HepG2 (cell line): ENCODE data around the gene XRCC5. TPM values are rescaled to one million over a fixed set of nuclear protein-coding genes. Genes with fewer than 3 reads are reported as not detected.
A peak's percentile ranks its signal among the peaks of the same experiment; 100 is the strongest.

Source experiments
- ATAC-seq: fragments of 200-7000 bp; cut with Tn5 transposase; 3 replicates; pipeline ENCODE4 v1.9.1; 2020; ENCODE audit warnings: mild to moderate bottlenecking, moderate library complexity
- BruUV-seq: library from RNA; stranded (reverse); fragments of 400-500 nt; replicated peaks from 2 replicates; lab custom pipeline; 2021; lab: Mats Ljungman, UMichigan
- CTCF ChIA-PET: fragments of 300-600 bp; formaldehyde crosslinking; extraction: SDS; loops from one replicate; lab custom pipeline; 2021; ENCODE audit warnings: low total read pairs, inconsistent platforms, low intra/inter-chr PET ratio; lab: Yijun Ruan, JAX
- POLR2A ChIA-PET: fragments of 350-600 bp; sonication (Branson Sonifier 250); formaldehyde crosslinking; loops from one replicate; lab custom pipeline; 2020; ENCODE audit warnings: antibody characterized with exemption, inconsistent platforms; lab: Yijun Ruan, JAX
- DNase-seq: peaks from one replicate; pipeline ENCODE4 v3.0.0-alpha.2; 2015; ENCODE audit warnings: low spot score
- FAIRE-seq: peaks from 3 replicates; lab custom pipeline; 2011; peaks lifted over from hg19 to GRCh38; lab: Jason Lieb, UNC
- H2AFZ ChIP-seq: one replicate; pipeline ENCODE4 v1.6.1; 2011; ENCODE audit warnings: low read length, inconsistent platforms
- H3K27ac ChIP-seq: fragments of 300-600 bp; 3 replicates; pipeline ENCODE4 v1.8.0; 2011; ENCODE audit warnings: mixed run types, mild to moderate bottlenecking, mixed read lengths, low read length, inconsistent platforms; ENCODE audit not compliant: insufficient read depth; ENCODE audit errors: extremely low read length
- H3K27me3 ChIP-seq, 2 experiments: fragments of 200-600 bp in 1 of 2; 2 replicates in 1 of 2; 3 replicates in 1 of 2; pipeline versions ENCODE4 v1.6.0 to v1.8.0; 2011; ENCODE audit warnings: low read length in 2 of 2, mild to moderate bottlenecking in 2 of 2, moderate library complexity in 2 of 2, inconsistent platforms in 1 of 2; ENCODE audit not compliant: insufficient read depth in 2 of 2, control insufficient read depth in 1 of 2
- H3K36me3 ChIP-seq, 2 experiments: fragments of 200-600 bp in 1 of 2; replicated peaks in 1 of 2; 2 replicates in 1 of 2; 3 replicates in 1 of 2; pipeline versions ENCODE4 v1.5.1 to v1.8.0; 2011; ENCODE audit warnings: low read length in 2 of 2, inconsistent platforms in 1 of 2; ENCODE audit not compliant: insufficient read depth in 2 of 2, control insufficient read depth in 1 of 2
- H3K4me1 ChIP-seq: 2 replicates; pipeline ENCODE4 v1.5.1; 2012; ENCODE audit warnings: low read length, inconsistent platforms; ENCODE audit not compliant: insufficient read depth
- H3K4me2 ChIP-seq: 2 replicates; pipeline ENCODE4 v1.6.0; 2011; ENCODE audit warnings: low read depth, low read length, inconsistent platforms
- H3K4me3 ChIP-seq, 3 experiments: fragments of 200-600 bp in 1 of 3; sonication (generic), shearing (Covaris generic) in 1 of 3; replicated peaks in 1 of 3; 2 replicates each; pipeline ENCODE4 v1.5.1; 2011 to 2016; ENCODE audit warnings: low read length in 3 of 3, inconsistent platforms in 2 of 3, low read depth in 2 of 3, mild to moderate bottlenecking in 2 of 3, control low read depth in 1 of 3, mixed read lengths in 1 of 3; ENCODE audit not compliant: insufficient read depth in 1 of 3
- H3K79me2 ChIP-seq: one replicate; pipeline ENCODE4 v1.6.1; 2011; ENCODE audit warnings: low read length, inconsistent platforms; ENCODE audit not compliant: insufficient read depth
- H3K9ac ChIP-seq: 2 replicates; pipeline ENCODE4 v1.6.0; 2011; ENCODE audit warnings: mild to moderate bottlenecking, low read depth, low read length, inconsistent platforms; ENCODE audit not compliant: insufficient read depth
- H3K9me3 ChIP-seq: 2 replicates; pipeline ENCODE4 v1.5.1; 2012; ENCODE audit warnings: mild to moderate bottlenecking, low read length
- H4K20me1 ChIP-seq: 2 replicates; pipeline ENCODE4 v1.6.0; 2011; ENCODE audit warnings: inconsistent platforms, mild to moderate bottlenecking, low read length, moderate library complexity; ENCODE audit not compliant: insufficient read depth
- CEBPB ChIP-seq: IDR thresholded peaks from 2 replicates; pipeline ENCODE4 v1.6.1; 2011; ENCODE audit warnings: low read depth, low read length, improper control_type of control experiment, borderline replicate concordance
- DNMT1 ChIP-seq: sonication (generic); formaldehyde crosslinking; IDR thresholded peaks from 2 replicates; pipeline ENCODE4 v1.5.1; 2020; ENCODE audit warnings: mild to moderate bottlenecking, missing genetic modification reagents
- HMGXB4 ChIP-seq, 2 experiments: sonication (generic) in 1 of 2; formaldehyde crosslinking in 1 of 2; IDR thresholded peaks; 2 replicates each; pipeline versions ENCODE4 v1.4.0 to v1.6.1; 2018 to 2020; ENCODE audit warnings: missing genetic modification reagents in 2 of 2, borderline replicate concordance in 1 of 2, low read depth in 1 of 2, mild to moderate bottlenecking in 1 of 2, missing biosample characterization in 1 of 2
- KLF6 ChIP-seq: IDR thresholded peaks from 2 replicates; pipeline ENCODE4 v1.8.0; 2016; ENCODE audit warnings: missing biosample characterization, missing genetic modification reagents
- MNT ChIP-seq: fragments of 450-650 bp; IDR thresholded peaks from 2 replicates; pipeline ENCODE4 v1.6.1; 2016
- NR2F1 ChIP-seq, 2 experiments: fragments of 450-650 bp in 1 of 2; formaldehyde crosslinking in 1 of 2; IDR thresholded peaks; 2 replicates each; pipeline versions ENCODE4 v1.5.0 to v1.6.1; 2016 to 2020; ENCODE audit warnings: mild to moderate bottlenecking in 1 of 2, missing compliant biosample characterization in 1 of 2, missing genetic modification reagents in 1 of 2, moderate library complexity in 1 of 2
- RBFOX2 ChIP-seq: fragments of 200-400 bp; formaldehyde crosslinking; IDR thresholded peaks from 2 replicates; pipeline ENCODE4 v1.6.1; 2017; ENCODE audit warnings: low read depth, mild to moderate bottlenecking, low read length
- STAT6 ChIP-seq: sonication (generic); formaldehyde crosslinking; IDR thresholded peaks from 2 replicates; pipeline ENCODE4 v1.4.0; 2020; ENCODE audit warnings: missing genetic modification reagents, mild to moderate bottlenecking, borderline replicate concordance
- ZNF33B ChIP-seq: sonication (generic); formaldehyde crosslinking; IDR thresholded peaks from 2 replicates; pipeline ENCODE4 v1.5.1; 2020; ENCODE audit warnings: mild to moderate bottlenecking, missing genetic modification reagents
- WGBS: methylation state at CpG from one replicate; pipeline ENCODE4 v1.1.6; 2017; ENCODE audit warnings: low lambda C conversion rate; 5-methylcytosine and 5-hydroxymethylcytosine counted together
- in situ Hi-C: cut with HindIII; loops from 2 replicates; pipeline ENCODE4 v1.10.0; 2017; ENCODE audit warnings: low pct_unique_long_range_greater_than_20kb; ENCODE audit not compliant: extremely low pct_ligation_motif_present
- intact Hi-C: fragments of 100-400 bp; cut with micrococcal nuclease; formaldehyde crosslinking; loops from one replicate; pipeline ENCODE4 v1.10.0; 2022; ENCODE audit not compliant: unreplicated experiment
- polyA plus RNA-seq, 8 experiments: library from polyadenylated mRNA; depleted of rRNA in 3 of 8; stranded (reverse) in 7 of 8; unstranded in 1 of 8; fragments of >200 nt; fragmentation: Illumina TruSeq in 4 of 8; extraction: Trizol in 4 of 8; gene quantifications; 2 replicates each; pipeline versions ENCODE4 v1.2.1 to v1.2.3, GENCODE V29; 2011 to 2016; ENCODE audit warnings: low read depth in 4 of 8, missing spikeins in 1 of 8, mixed read lengths in 1 of 8; ENCODE audit not compliant: insufficient read depth in 1 of 8
- total RNA-seq, 5 experiments: library from RNA; depleted of rRNA; stranded (reverse); fragments of >200 nt; fragmentation: Illumina TruSeq; extraction: Trizol; gene quantifications; 2 replicates each; pipeline ENCODE4 v1.2.3, GENCODE V29; 2016; ENCODE audit warnings: low read depth in 1 of 5

Gene XRCC5
- total and polyA plus RNA-seq, 2 of the 13 experiments (the other 11 are each of a cell fraction or from before 2014, with no cell fraction given) = 264 to 454 TPM

GRCh38 chr2:216132585-216132984, 23.4 kb downstream of the XRCC5 start:
- ChIA-PET POLR2A (no interaction called here), CTCF (no interaction called here)
- Histone ChIP-seq H2AFZ (no peak overlapping the region), H3K4me3 (no peak overlapping the region), H3K4me2 (no peak overlapping the region), H3K27me3 (no peaks in the 10 kb centered on the region), H3K36me3 (peaks cover 37 to 88% of the 10 kb centered on the region in 2 experiments), H4K20me1 (no peaks in the 10 kb centered on the region; the same call in 1 of the 2 replicates), H3K9me3 (no peaks in the 10 kb centered on the region), H3K79me2 (peaks cover 3% of the 10 kb centered on the region), H3K4me1 (peaks cover 20% of the 10 kb centered on the region), H3K9ac (no peak overlapping the region), H3K27ac (no peak overlapping the region)
- DNase-seq (no peak), ATAC-seq (no peak), FAIRE-seq (no peak)
- intact Hi-C loops = no loop called here
- no TSS peak for BruUV-seq
- no peak for TF ChIP-seq STAT6
- TF ChIP-seq RBFOX2 = peak; percentile 40; the same call in 1 of the 2 replicates
- in situ Hi-C loops = no loop called here

GRCh38 chr2:216133397-216133796, 24.2 kb downstream of the XRCC5 start:
- TF ChIP-seq HMGXB4 (CRISPR knock-in tag; IDR thresholded peaks at IDR 0.05; ENCODE audit: borderline replicate concordance in 1 of 2, low read depth in 1 of 2) (no peak), DNMT1 (no peak), NR2F1 (CRISPR knock-in tag; IDR thresholded peaks at IDR 0.05) (no peak), CEBPB (0 out of 2 replicates have a peak, but pooled peaks have one; percentile 41), KLF6 (CRISPR knock-in tag) (no peak), ZNF33B (CRISPR knock-in tag) (no peak), MNT (no peak)
- DNase-seq = no peak
- in situ Hi-C loops = no loop called here
- Histone ChIP-seq H3K27ac (no peak overlapping the region), H3K36me3 (peaks cover 40 to 88% of the 10 kb centered on the region in 2 experiments), H3K9ac (no peak overlapping the region), H3K4me2 (no peak overlapping the region), H3K79me2 (peaks cover 3% of the 10 kb centered on the region), H3K4me3 (no peak overlapping the region), H3K4me1 (peaks cover 17% of the 10 kb centered on the region), H3K27me3 (no peaks in the 10 kb centered on the region), H3K9me3 (no peaks in the 10 kb centered on the region), H2AFZ (no peak overlapping the region), H4K20me1 (no peaks in the 10 kb centered on the region; the same call in 1 of the 2 replicates)
- POLR2A ChIA-PET = no interaction called here
- CTCF ChIA-PET = no interaction called here
- intact Hi-C loops = no loop called here
- no peak for FAIRE-seq
- ATAC-seq = no peak
- TSS peak; percentile 2 for BruUV-seq
- WGBS = 97% methylated on average over 2 of the region's 2 CpGs
